CD4-positive, alpha-beta T cell (primary cell): ENCODE measurements around the gene MILR1. TPM values are rescaled to one million over a fixed set of nuclear protein-coding genes. Genes with fewer than 3 reads are reported as not detected.
"Not testable (repeated sequence)": the region's sequence is repeated elsewhere in the genome, so short reads cannot be mapped to it uniquely, and the experiment has no call there.

Experiments
- ATAC-seq: fragments of 200-7000 bp; cut with Tn5 transposase; one replicate; pipeline ENCODE4 v1.10.0; 2022; ENCODE audit warnings: mild to moderate bottlenecking; ENCODE audit not compliant: poor library complexity
- CTCF ChIA-PET: fragments of 350-600 bp; sonication (Branson Sonifier 250); formaldehyde crosslinking; loops from one replicate; lab custom pipeline; 2021; ENCODE audit warnings: antibody characterized with exemption, inconsistent platforms; lab: Charles Lee
- POLR2A ChIA-PET: fragments of 350-600 bp; sonication (Branson Sonifier 250); formaldehyde crosslinking; loops from one replicate; lab custom pipeline; 2021; ENCODE audit warnings: antibody characterized with exemption, inconsistent platforms; lab: Charles Lee
- DNase-seq, 14 experiments: peaks; one replicate each; pipeline ENCODE4 v3.0.0-alpha.2; 2013 to 2020; ENCODE audit warnings: mixed read lengths in 2 of 14
- H3K27ac ChIP-seq, 2 donors: one replicate each; pipeline versions ENCODE4 v1.5.1 to v1.7.0; 2013; ENCODE audit warnings: low read length in 2 of 2, low read depth in 1 of 2, mild to moderate bottlenecking in 1 of 2
- H3K27me3 ChIP-seq, 2 experiments: 1 replicate in 1 of 2; 2 replicates in 1 of 2; pipeline versions ENCODE4 v1.6.1 to v1.7.0; 2013; ENCODE audit warnings: low read length in 2 of 2, control low read depth in 1 of 2, mild to moderate bottlenecking in 1 of 2, moderate library complexity in 1 of 2; ENCODE audit not compliant: insufficient read depth in 2 of 2, control insufficient read depth in 1 of 2
- H3K36me3 ChIP-seq: one replicate; pipeline ENCODE4 v1.6.1; 2013; ENCODE audit warnings: low read length, control low read depth; ENCODE audit not compliant: insufficient read depth
- H3K4me1 ChIP-seq: one replicate; pipeline ENCODE4 v1.6.1; 2013; ENCODE audit warnings: low read length, control low read depth; ENCODE audit not compliant: insufficient read depth
- H3K4me3 ChIP-seq: one replicate; pipeline ENCODE4 v1.5.1; 2013; ENCODE audit warnings: mild to moderate bottlenecking, low read length, moderate library complexity
- H3K9me3 ChIP-seq, 2 experiments: 1 replicate in 1 of 2; 2 replicates in 1 of 2; pipeline versions ENCODE4 v1.6.1 to v1.7.0; 2013; ENCODE audit warnings: low read length in 2 of 2, mild to moderate bottlenecking in 2 of 2, control low read depth in 1 of 2, moderate library complexity in 1 of 2; ENCODE audit not compliant: control insufficient read depth in 1 of 2, insufficient read depth in 1 of 2
- H3K27ac Mint-ChIP-seq: one replicate; pipeline ENCODE4 v1.8.0; 2020; ENCODE audit warnings: mixed read lengths
- H3K27me3 Mint-ChIP-seq: one replicate; pipeline ENCODE4 v1.8.0; 2021; ENCODE audit warnings: mixed read lengths
- H3K36me3 Mint-ChIP-seq: one replicate; pipeline ENCODE4 v1.8.0; 2021; ENCODE audit warnings: low read depth, mixed read lengths
- H3K4me1 Mint-ChIP-seq: one replicate; pipeline ENCODE4 v1.8.0; 2021; ENCODE audit warnings: low read depth, mixed read lengths
- H3K4me3 Mint-ChIP-seq: one replicate; pipeline ENCODE4 v1.8.0; 2020; ENCODE audit warnings: mild to moderate bottlenecking, mixed read lengths
- H3K9me3 Mint-ChIP-seq: one replicate; pipeline ENCODE4 v1.8.0; 2020; ENCODE audit warnings: mixed read lengths
- CTCF ChIP-seq: fragments of 200-600 bp; IDR thresholded peaks from one replicate; pipeline ENCODE4 v1.8.0; 2022; ENCODE audit warnings: antibody characterized with exemption, mild to moderate bottlenecking
- intact Hi-C, 2 experiments: fragments of 100-400 bp; cut with DNase I in 1 of 2; cut with micrococcal nuclease in 1 of 2; formaldehyde crosslinking; loops; one replicate each; pipeline versions ENCODE4 v1.15.1 to v1.9.0; 2023 to 2025; cut with DNase I, micrococcal nuclease
- total RNA-seq, 174 experiments: library from RNA in 2 of 174; stranded (reverse) in 2 of 174; gene quantifications; one replicate each; pipeline ENCODE4 v1.2.3 and lab custom pipeline; 2021 to 2026

Gene MILR1
- total RNA-seq, 2 experiments from 2014 or later, result 0.30 TPM; not detected in 1

GRCh38 chr17:64492481-64493109 is 43.7 kb downstream of the MILR1 start:
- H3K36me3 Mint-ChIP-seq, result peaks cover 79% of the 10 kb centered on the region
- H3K27me3 Mint-ChIP-seq, result no peaks in the 10 kb centered on the region
- peak; percentile 67 for TF ChIP-seq CTCF
- CTCF ChIA-PET, result interaction anchor here (1.2 to 5.7 kb wide), 4 partner anchors 10 to 156 kb away, joined by 4 to 61 read pairs (median 18); partner anchors contain the start of genes CEP95 and DDX5
- Histone ChIP-seq H3K36me3 (peaks cover 39% of the 10 kb centered on the region), H3K27me3 (no peaks in the 10 kb centered on the region), H3K27ac (no peak overlapping the region), H3K4me3 (no peak overlapping the region), H3K9me3 (no peaks in the 10 kb centered on the region), H3K4me1 (peaks cover 29% of the 10 kb centered on the region)
- peak overlapping the region; percentile 70 for H3K4me3 Mint-ChIP-seq
- POLR2A ChIA-PET, result interaction anchor here (1.0 to 10.7 kb wide), 3 partner anchors 12 to 72 kb away, joined by 3 to 453 read pairs (median 5); partner anchors contain the start of genes CEP95 and DDX5
- intact Hi-C loops, result loop anchor here in 1 of 2 experiments (5.0 to 10.0 kb wide), 2 partner anchors 185 to 718 kb away; partner anchors contain the start of genes CCDC47 and DDX42
- peak overlapping the region; percentile 73 for H3K27ac Mint-ChIP-seq
- DNase-seq (peak in 4 of 14 experiments; percentile 51 to 80 (median 78)), ATAC-seq (no peak)
- peaks cover 39% of the 10 kb centered on the region for H3K4me1 Mint-ChIP-seq
- no peaks in the 10 kb centered on the region for H3K9me3 Mint-ChIP-seq

- no peak overlapping the region for H3K27ac ChIP-seq
- no peaks in the 10 kb centered on the region for H3K27me3 ChIP-seq
- Mint-ChIP-seq H3K36me3 (peaks cover 79% of the 10 kb centered on the region), H3K9me3 (no peaks in the 10 kb centered on the region), H3K27ac (peak overlapping the region; percentile 5), H3K4me1 (peaks cover 54% of the 10 kb centered on the region), H3K27me3 (no peaks in the 10 kb centered on the region), H3K4me3 (peak overlapping the region; percentile 83)
- TF ChIP-seq CTCF, result no peak
- peaks cover 30% of the 10 kb centered on the region for H3K4me1 ChIP-seq
- no peaks in the 10 kb centered on the region for H3K9me3 ChIP-seq
- no peak for ATAC-seq
- no peak overlapping the region for H3K4me3 ChIP-seq
- DNase-seq, result no peak
- POLR2A ChIA-PET, result interaction anchor here (10.7 kb wide), 1 partner anchor 10 kb away, joined by 453 read pairs; the partner anchor contains the start of genes CEP95 and DDX5
- H3K36me3 ChIP-seq, result peaks cover 50% of the 10 kb centered on the region
- intact Hi-C loops, result loop anchor here in 1 of 2 experiments (5.0 to 10.0 kb wide), 2 partner anchors 187 to 719 kb away; partner anchors contain the start of genes CCDC47 and DDX42
- CTCF ChIA-PET, result no interaction called here
These were observed 45.2 kb downstream of the MILR1 start for GRCh38 chr17:64494121-64494520.

GRCh38 chr17:64495300-64495699 is 46.4 kb downstream of the MILR1 start:
- Mint-ChIP-seq H3K4me3 (peak overlapping the region; percentile 100), H3K4me1 (peaks cover 66% of the 10 kb centered on the region), H3K36me3 (peaks cover 82% of the 10 kb centered on the region)
- Histone ChIP-seq H3K4me1 (peaks cover 32% of the 10 kb centered on the region), H3K36me3 (peaks cover 50% of the 10 kb centered on the region)
- H3K4me3 ChIP-seq, H3K27ac ChIP-seq, H3K27me3 Mint-ChIP-seq, H3K27ac Mint-ChIP-seq, ATAC-seq, H3K9me3 Mint-ChIP-seq, H3K9me3 ChIP-seq, DNase-seq, H3K27me3 ChIP-seq: not testable (repeated sequence)
- ChIA-PET CTCF (interaction anchor here (3.8 kb wide), 1 partner anchor 11 kb away, joined by 40 read pairs; the partner anchor contains the start of genes CEP95 and DDX5), POLR2A (interaction anchor here (0.9 to 10.7 kb wide), 3 partner anchors 9 to 75 kb away, joined by 4 to 453 read pairs (median 18); partner anchors contain the start of genes CEP95 and DDX5)
- intact Hi-C loops, result loop anchor here (5.0 to 10.0 kb wide), 3 partner anchors 173 to 720 kb away; partner anchors contain the start of genes CCDC47 (in 1 of the 2), DDX42 (in 1 of the 2) and TEX2 (in 1 of the 2)
